Osteoblast (primary cell): Measurements from ENCODE around the gene KRT4. TPM values are rescaled to one million over a fixed set of nuclear protein-coding genes. Genes with fewer than 3 reads are reported as not detected.

Experiments
- DNase-seq: peaks from one replicate; pipeline ENCODE4 v3.0.0; 2011; ENCODE audit warnings: low spot score, mixed read lengths; ENCODE audit not compliant: insufficient read length; ENCODE audit errors: missing footprints
- H2AFZ ChIP-seq: 2 replicates; pipeline ENCODE4 v1.6.0; 2011; ENCODE audit warnings: mild to moderate bottlenecking, low read length
- H3K27ac ChIP-seq: 2 replicates; pipeline ENCODE4 v1.5.1; 2011; ENCODE audit warnings: mild to moderate bottlenecking, low read depth, low read length, moderate library complexity
- H3K27me3 ChIP-seq: 2 replicates; pipeline ENCODE4 v1.6.0; 2012; ENCODE audit warnings: mild to moderate bottlenecking, control low read depth, inconsistent platforms, low read length, moderate library complexity; ENCODE audit not compliant: insufficient read depth
- H3K36me3 ChIP-seq: 2 replicates; pipeline ENCODE4 v1.5.1; 2011; ENCODE audit warnings: mild to moderate bottlenecking, low read length, control low read depth, moderate library complexity; ENCODE audit not compliant: insufficient read depth
- H3K4me1 ChIP-seq: 2 replicates; pipeline ENCODE4 v1.5.1; 2011; ENCODE audit warnings: mild to moderate bottlenecking, low read length, control low read depth, moderate library complexity; ENCODE audit not compliant: insufficient read depth
- H3K4me2 ChIP-seq: 2 replicates; pipeline ENCODE4 v1.6.0; 2011; ENCODE audit warnings: mild to moderate bottlenecking, low read length; ENCODE audit not compliant: insufficient read depth
- H3K4me3 ChIP-seq: fragments of 200-600 bp; sonication (generic); 3 replicates; pipeline ENCODE4 v1.5.1; 2012; ENCODE audit warnings: mild to moderate bottlenecking, low read length, inconsistent platforms; ENCODE audit not compliant: insufficient read depth
- H3K79me2 ChIP-seq: 2 replicates; pipeline ENCODE4 v1.6.0; 2012; ENCODE audit warnings: mild to moderate bottlenecking, low read length, control low read depth, inconsistent platforms; ENCODE audit not compliant: insufficient read depth
- H3K9me3 ChIP-seq: 2 replicates; pipeline ENCODE4 v1.5.1; 2011; ENCODE audit warnings: low read depth, low read length, control low read depth
- H4K20me1 ChIP-seq: 2 replicates; pipeline ENCODE4 v1.6.0; 2012; ENCODE audit warnings: mild to moderate bottlenecking, low read length, control low read depth; ENCODE audit not compliant: insufficient read depth
- total RNA-seq: library from RNA; depleted of rRNA; stranded (reverse); fragments of >200 nt; gene quantifications from 2 replicates; pipeline ENCODE4 v1.2.3, GENCODE V29; 2012
- TF ChIP-seq, protein P1 (sequence below): IDR thresholded peaks from 2 replicates; pipeline ENCODE4 v1.5.1; 2011; ENCODE audit warnings: mild to moderate bottlenecking, low read depth, low read length, moderate library complexity; ENCODE audit errors: extremely low read depth

The KRT4 gene
- total RNA-seq, 1 donor: not detected

DNA sequence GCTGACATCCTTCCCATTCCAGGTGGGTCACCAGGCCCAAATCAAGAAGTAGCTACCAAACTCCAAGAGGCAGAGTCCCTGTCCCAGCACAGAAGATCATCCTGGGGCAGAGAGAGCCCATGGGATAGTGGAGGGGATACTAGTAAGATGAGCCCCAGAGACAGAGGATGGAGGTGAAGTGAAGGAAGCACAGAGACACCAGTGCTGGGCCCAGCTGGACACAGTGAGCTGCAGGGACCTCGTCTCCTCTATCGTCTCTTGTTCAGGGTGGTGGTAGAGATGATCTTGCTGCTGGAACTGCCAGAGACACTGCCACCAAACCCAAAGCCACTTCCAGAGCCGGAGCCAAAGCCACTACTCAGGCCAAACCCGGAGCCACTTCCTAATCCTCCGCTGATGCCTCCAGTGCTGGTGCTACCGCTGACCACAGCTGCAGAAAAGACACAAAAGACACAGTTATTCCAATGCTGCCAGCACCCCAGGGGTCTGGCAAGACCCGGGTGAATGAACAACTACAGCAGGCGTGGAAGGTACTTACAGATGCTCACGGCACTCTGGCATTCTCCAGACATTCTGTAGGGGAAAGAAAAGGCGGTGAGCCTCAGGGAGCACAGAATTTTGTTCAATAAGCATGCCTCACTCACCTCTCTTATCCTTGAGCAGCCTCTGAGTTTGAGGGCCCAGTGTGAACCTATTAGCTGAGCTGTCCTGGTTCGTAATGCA, 6.9 kb downstream of the KRT4 start:
- Histone ChIP-seq H3K79me2 (no peaks in the 10 kb centered on the region), H2AFZ (no peak overlapping the region), H3K36me3 (no peaks in the 10 kb centered on the region), H3K9me3 (no peaks in the 10 kb centered on the region), H3K4me3 (no peak overlapping the region), H3K27ac (no peak overlapping the region), H4K20me1 (no peaks in the 10 kb centered on the region), H3K4me2 (no peak overlapping the region), H3K4me1 (no peaks in the 10 kb centered on the region), H3K27me3 (peaks cover 10% of the 10 kb centered on the region)
- TF ChIP-seq, protein P1, sequence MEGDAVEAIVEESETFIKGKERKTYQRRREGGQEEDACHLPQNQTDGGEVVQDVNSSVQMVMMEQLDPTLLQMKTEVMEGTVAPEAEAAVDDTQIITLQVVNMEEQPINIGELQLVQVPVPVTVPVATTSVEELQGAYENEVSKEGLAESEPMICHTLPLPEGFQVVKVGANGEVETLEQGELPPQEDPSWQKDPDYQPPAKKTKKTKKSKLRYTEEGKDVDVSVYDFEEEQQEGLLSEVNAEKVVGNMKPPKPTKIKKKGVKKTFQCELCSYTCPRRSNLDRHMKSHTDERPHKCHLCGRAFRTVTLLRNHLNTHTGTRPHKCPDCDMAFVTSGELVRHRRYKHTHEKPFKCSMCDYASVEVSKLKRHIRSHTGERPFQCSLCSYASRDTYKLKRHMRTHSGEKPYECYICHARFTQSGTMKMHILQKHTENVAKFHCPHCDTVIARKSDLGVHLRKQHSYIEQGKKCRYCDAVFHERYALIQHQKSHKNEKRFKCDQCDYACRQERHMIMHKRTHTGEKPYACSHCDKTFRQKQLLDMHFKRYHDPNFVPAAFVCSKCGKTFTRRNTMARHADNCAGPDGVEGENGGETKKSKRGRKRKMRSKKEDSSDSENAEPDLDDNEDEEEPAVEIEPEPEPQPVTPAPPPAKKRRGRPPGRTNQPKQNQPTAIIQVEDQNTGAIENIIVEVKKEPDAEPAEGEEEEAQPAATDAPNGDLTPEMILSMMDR: no peak
- DNase-seq: no peak

DNA sequence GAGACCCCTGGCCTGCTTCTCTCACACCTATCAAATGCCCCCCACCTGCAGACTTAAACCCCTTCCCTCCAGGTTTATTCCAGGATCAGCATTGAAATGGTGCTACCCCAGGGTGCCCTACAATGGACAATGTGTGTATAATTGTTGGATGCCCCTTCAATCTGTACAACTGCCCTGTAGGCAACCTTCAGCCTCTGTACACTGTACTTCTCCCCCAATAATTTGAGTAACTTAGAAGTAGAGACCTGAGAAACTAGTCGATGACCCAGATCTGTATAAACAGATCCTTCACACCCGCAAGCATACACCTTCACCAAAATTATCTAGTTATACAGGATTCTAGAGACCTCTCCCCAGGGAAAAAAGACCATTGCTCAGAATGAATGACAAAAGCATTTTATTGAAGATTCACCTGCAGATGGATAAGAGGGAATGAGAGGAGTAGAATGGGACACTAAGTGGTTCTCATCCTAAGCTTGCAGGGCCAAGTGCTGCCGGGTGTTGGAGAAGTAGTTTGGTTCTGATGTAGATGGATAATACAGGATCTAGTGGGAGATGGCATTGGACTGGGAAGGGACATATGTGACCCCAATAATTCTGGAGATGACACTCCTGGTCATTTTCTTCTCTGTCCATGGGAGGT, 7.6 kb downstream of the KRT4 start:
- Histone ChIP-seq H3K36me3 (no peaks in the 10 kb centered on the region), H3K27me3 (peaks cover 10% of the 10 kb centered on the region), H3K4me2 (no peak overlapping the region), H3K4me3 (no peak overlapping the region), H3K4me1 (no peaks in the 10 kb centered on the region), H2AFZ (no peak overlapping the region), H3K9me3 (no peaks in the 10 kb centered on the region), H3K27ac (no peak overlapping the region), H4K20me1 (no peaks in the 10 kb centered on the region), H3K79me2 (no peaks in the 10 kb centered on the region)
- DNase-seq: peak; percentile 54
- TF ChIP-seq, protein P1: no peak

DNA sequence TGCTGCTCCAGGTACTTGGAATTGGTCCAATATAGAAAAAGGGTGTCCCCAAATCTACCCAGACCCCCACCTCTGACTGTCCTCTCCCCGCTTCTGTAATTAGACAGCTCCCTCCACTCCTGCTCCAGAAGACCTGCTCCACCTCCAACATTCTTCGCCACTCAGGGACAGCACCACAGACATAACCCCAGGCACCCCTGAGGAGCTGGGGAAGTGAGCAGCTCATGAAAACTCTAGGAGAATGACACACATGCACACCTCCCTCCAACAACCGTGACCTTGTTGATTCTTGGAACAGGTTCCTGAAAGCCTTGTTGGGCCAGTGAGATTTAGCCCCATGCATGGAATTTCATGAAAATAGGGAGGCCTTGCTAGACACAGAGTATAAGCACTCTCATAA, 8.2 kb downstream of the KRT4 start:
- TF ChIP-seq, protein P1: no peak
- H4K20me1 ChIP-seq: no peaks in the 10 kb centered on the region
- no peak overlapping the region for H3K4me3 ChIP-seq
- H2AFZ ChIP-seq: no peak overlapping the region
- no peaks in the 10 kb centered on the region for H3K79me2 ChIP-seq
- H3K4me2 ChIP-seq: no peak overlapping the region
- H3K9me3 ChIP-seq: no peaks in the 10 kb centered on the region
- no peaks in the 10 kb centered on the region for H3K4me1 ChIP-seq
- H3K27ac ChIP-seq: no peak overlapping the region
- H3K27me3 ChIP-seq: peaks cover 10% of the 10 kb centered on the region
- DNase-seq: no peak
- H3K36me3 ChIP-seq: no peaks in the 10 kb centered on the region

DNA sequence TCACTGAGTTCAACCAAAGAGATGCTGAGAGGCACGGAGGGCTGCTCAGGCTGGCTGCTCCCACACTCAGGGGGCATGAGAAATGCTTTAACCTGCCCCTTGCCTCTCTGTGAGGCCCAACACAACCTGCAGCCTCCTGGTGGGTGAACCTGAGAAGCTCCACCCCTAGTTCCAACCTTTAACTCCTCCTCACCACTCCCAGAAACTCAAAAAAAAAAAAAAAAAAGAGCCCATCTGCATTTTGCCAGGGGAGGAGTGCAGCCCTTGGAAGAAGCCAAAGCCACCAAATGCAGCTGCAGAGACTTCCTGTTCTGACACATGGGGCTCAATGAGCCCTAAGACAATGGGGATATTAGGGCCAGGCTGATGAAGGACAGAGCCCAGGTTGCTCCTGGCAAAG, 8.9 kb downstream of the KRT4 start:
- peaks cover 10% of the 10 kb centered on the region for H3K27me3 ChIP-seq
- no peaks in the 10 kb centered on the region for H3K9me3 ChIP-seq
- no peak overlapping the region for H2AFZ ChIP-seq
- H3K36me3 ChIP-seq: no peaks in the 10 kb centered on the region
- H3K4me2 ChIP-seq: no peak overlapping the region
- TF ChIP-seq, protein P1: no peak
- no peaks in the 10 kb centered on the region for H3K79me2 ChIP-seq
- H3K4me3 ChIP-seq: no peak overlapping the region
- no peak overlapping the region for H3K27ac ChIP-seq
- H4K20me1 ChIP-seq: no peaks in the 10 kb centered on the region
- H3K4me1 ChIP-seq: no peaks in the 10 kb centered on the region
- no peak for DNase-seq
